K562 (cell line): Measurements from ENCODE around the gene KCND1. TPM values are rescaled to one million over a fixed set of nuclear protein-coding genes. Genes with fewer than 3 reads are reported as not detected.

Experiments used
- BRCA1 ChIP-seq, 2 experiments: fragments of 450-650 bp in 1 of 2; sonication (generic) in 1 of 2; formaldehyde crosslinking in 1 of 2; IDR thresholded peaks; 2 replicates each; pipeline versions ENCODE4 v1.5.0 to v1.6.1; 2017 to 2020; ENCODE audit warnings: mild to moderate bottlenecking in 1 of 2, missing genetic modification reagents in 1 of 2
- BRD4 ChIP-seq: fragments of 200-600 bp; sonication (generic); IDR thresholded peaks from 2 replicates; pipeline ENCODE4 v1.6.1; 2017; ENCODE audit warnings: inconsistent platforms
- CBFB ChIP-seq: sonication (generic); formaldehyde crosslinking; IDR thresholded peaks from 2 replicates; pipeline ENCODE4 v1.4.0; 2020; ENCODE audit warnings: mild to moderate bottlenecking, missing genetic modification reagents
- CBX8 ChIP-seq: fragments of 200-600 bp; sonication (generic); IDR thresholded peaks from 2 replicates; pipeline ENCODE4 v1.6.1; 2012; ENCODE audit warnings: borderline replicate concordance, mixed run types, low read depth, mild to moderate bottlenecking, moderate library complexity, mixed read lengths, low read length, control low read depth, inconsistent platforms; ENCODE audit not compliant: poor library complexity, severe bottlenecking; ENCODE audit errors: extremely low read depth
- KDM1A ChIP-seq, 2 experiments: fragments of 450-650 bp; IDR thresholded peaks; 2 replicates each; pipeline ENCODE4 v1.6.1; 2016; ENCODE audit warnings: mild to moderate bottlenecking in 2 of 2
- KLF16 ChIP-seq: IDR thresholded peaks from 2 replicates; pipeline ENCODE4 v1.6.1; 2016; ENCODE audit warnings: antibody characterized with exemption
- NEUROD1 ChIP-seq: fragments of 150-350 bp; IDR thresholded peaks from 2 replicates; pipeline ENCODE4 v1.6.1; 2014; ENCODE audit warnings: borderline replicate concordance, low read length, low read depth; ENCODE audit not compliant: partially characterized antibody
- NFXL1 ChIP-seq: fragments of 450-650 bp; formaldehyde crosslinking; IDR thresholded peaks from 2 replicates; pipeline ENCODE4 v1.4.0; 2021; ENCODE audit warnings: mild to moderate bottlenecking
- NRF1 ChIP-seq, 2 experiments: fragments of 450-650 bp; IDR thresholded peaks in 1 of 2; conservative IDR thresholded peaks in 1 of 2; 2 replicates each; pipeline ENCODE4 v1.6.1; 2014; ENCODE audit warnings: mild to moderate bottlenecking in 2 of 2
- RBFOX2 ChIP-seq: fragments of 200-400 bp; formaldehyde crosslinking; IDR thresholded peaks from 2 replicates; pipeline ENCODE4 v1.6.1; 2017; ENCODE audit warnings: low read depth, mild to moderate bottlenecking, low read length, moderate library complexity
- SOX6 ChIP-seq: fragments of 450-650 bp; IDR thresholded peaks from 2 replicates; pipeline ENCODE4 v1.6.1; 2014; ENCODE audit warnings: mild to moderate bottlenecking
- TBL1XR1 ChIP-seq, 2 experiments: IDR thresholded peaks; 2 replicates each; pipeline ENCODE4 v1.6.1; 2012; ENCODE audit warnings: improper control_type of control experiment in 2 of 2, low read length in 2 of 2, mild to moderate bottlenecking in 1 of 2
- THRB ChIP-seq: fragments of 450-650 bp; formaldehyde crosslinking; conservative IDR thresholded peaks from 2 replicates; pipeline ENCODE4 v1.4.0; 2022; ENCODE audit warnings: mild to moderate bottlenecking, missing genetic modification characterization
- ZNF212 ChIP-seq: fragments of 450-650 bp; formaldehyde crosslinking; IDR thresholded peaks from 2 replicates; pipeline ENCODE4 v1.4.0; 2020; ENCODE audit warnings: mild to moderate bottlenecking
- ZNF224 ChIP-seq: sonication (generic); formaldehyde crosslinking; IDR thresholded peaks from 2 replicates; pipeline ENCODE4 v1.8.0; 2022; ENCODE audit warnings: mild to moderate bottlenecking, missing genetic modification reagents
- ZNF263 ChIP-seq: sonication (generic); formaldehyde crosslinking; IDR thresholded peaks from 2 replicates; pipeline ENCODE4 v1.8.0; 2022; ENCODE audit warnings: mild to moderate bottlenecking, missing genetic modification reagents, borderline replicate concordance
- ZNF408 ChIP-seq: fragments of 250-450 bp; sonication (Bioruptor Pico); IDR thresholded peaks from 2 replicates; pipeline ENCODE4 v1.4.0; 2020; ENCODE audit warnings: low read depth, mild to moderate bottlenecking, moderate library complexity
- ZNF436 ChIP-seq: fragments of 250-450, 450-650 bp; sonication (Bioruptor Pico); formaldehyde crosslinking; IDR thresholded peaks from 2 replicates; pipeline ENCODE4 v1.7.0; 2020; ENCODE audit warnings: mild to moderate bottlenecking
- ZNF551 ChIP-seq: fragments of 250-450 bp; sonication (Bioruptor Pico); IDR thresholded peaks from 2 replicates; pipeline ENCODE4 v1.5.0; 2021; ENCODE audit warnings: mild to moderate bottlenecking, moderate library complexity
- ZNF830 ChIP-seq: fragments of 250-450 bp; sonication (Bioruptor Pico); IDR thresholded peaks from 2 replicates; pipeline ENCODE4 v1.5.0; 2021; ENCODE audit warnings: mild to moderate bottlenecking
- polyA plus RNA-seq, 8 experiments: library from polyadenylated mRNA; depleted of rRNA in 4 of 8; stranded (reverse) in 5 of 8; unstranded in 3 of 8; fragments of >200 nt; fragmentation: Nextera tagmentation in 2 of 8; fragmentation: Illumina TruSeq in 1 of 8; extraction: Ambion mirVana in 2 of 8; extraction: Trizol in 1 of 8; gene quantifications; 2 replicates each; pipeline versions ENCODE4 v1.2.1 to v1.2.3, GENCODE V29; 2011 to 2014; ENCODE audit warnings: inconsistent platforms in 1 of 8, missing spikeins in 1 of 8
- total RNA-seq, 7 experiments: library from RNA; depleted of rRNA in 6 of 7; stranded (reverse); fragments of >200 nt in 6 of 7; fragmentation: Illumina TruSeq in 2 of 7; extraction: Trizol in 2 of 7; gene quantifications; 2 replicates each; pipeline versions ENCODE4 v1.2.1 to v1.2.3, GENCODE V29; 2011 to 2021; ENCODE audit warnings: low replicate concordance in 1 of 7
- TF ChIP-seq, protein P1 (sequence below): fragments of 250-450 bp; sonication (Bioruptor Pico); IDR thresholded peaks from 2 replicates; pipeline ENCODE4 v1.4.0; 2020
- TF ChIP-seq, protein P2 (sequence below): sonication (generic); formaldehyde crosslinking; IDR thresholded peaks from 2 replicates; pipeline ENCODE4 v1.8.1; 2022; ENCODE audit warnings: missing genetic modification reagents

Gene KCND1
- total and polyA plus RNA-seq, 9 of the 15 experiments (the other 6 are each of a cell fraction or from before 2014, with no cell fraction given): 0.06 to 0.83 (median 0.39) TPM; not detected in 1

DNA sequence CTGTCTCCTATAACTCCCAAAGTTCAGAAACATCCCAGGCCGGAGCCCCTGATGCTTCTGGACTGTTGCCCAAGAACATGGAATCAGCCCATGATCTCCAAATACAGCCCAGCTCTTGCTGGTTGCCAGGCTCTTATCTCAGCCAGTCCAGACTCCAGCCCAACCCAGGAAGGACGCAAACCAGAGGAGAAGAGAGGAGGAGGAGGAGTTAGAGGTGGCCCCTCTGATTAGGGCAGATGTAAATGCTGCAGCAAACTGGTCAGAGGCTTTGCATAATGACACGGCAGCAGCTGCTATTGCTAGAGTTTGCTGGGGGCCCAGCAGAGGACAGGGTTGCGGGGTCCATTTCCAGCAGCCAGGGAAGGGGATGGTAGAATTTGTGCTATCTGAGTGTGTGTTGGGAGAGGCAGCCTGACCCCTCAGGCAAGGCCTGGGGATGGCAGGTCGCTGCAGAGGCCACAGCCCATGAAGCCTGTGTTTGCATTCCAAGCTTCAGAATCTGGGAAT lies 10.0 kb downstream of the KCND1 start (continued):
- TF ChIP-seq SOX6 (peak; percentile 70; the same call in 1 of the 2 replicates), CBX8 (no peak), ZNF408 (no peak), ZNF212 (no peak), ZNF551 (CRISPR knock-in tag) (no peak), THRB (no peak), KLF16 (peak; percentile 75), ZNF830 (CRISPR knock-in tag) (no peak), NFXL1 (CRISPR knock-in tag) (no peak), KDM1A (IDR thresholded peaks at IDR 0.05) (peak in 1 of 2 experiments; percentile 25; a peak in 2 of 4 replicates), CBFB (CRISPR knock-in tag) (no peak), ZNF263 (peak; percentile 26; the same call in 1 of the 2 replicates), ZNF436 (CRISPR knock-in tag) (no peak), NEUROD1 (peak; percentile 77), BRCA1 (IDR thresholded peaks at IDR 0.05) (no peak), BRCA1 (CRISPR knock-in tag; IDR thresholded peaks at IDR 0.05) (no peak), RBFOX2 (peak; percentile 47; the same call in 1 of the 2 replicates), ZNF224 (no peak), NRF1 (conservative IDR thresholded peaks at IDR 0.05 in 1 of 2, IDR thresholded peaks at IDR 0.05 in 1 of 2) (peak in 1 of 2 experiments; percentile 44; a peak in 2 of 4 replicates), TBL1XR1 (IDR thresholded peaks at IDR 0.05; ENCODE audit: low read length in 2 of 2) (peak in 1 of 2 experiments; percentile 73; a peak in 1 of 4 replicates), BRD4 (no peak)
- TF ChIP-seq, protein P1, sequence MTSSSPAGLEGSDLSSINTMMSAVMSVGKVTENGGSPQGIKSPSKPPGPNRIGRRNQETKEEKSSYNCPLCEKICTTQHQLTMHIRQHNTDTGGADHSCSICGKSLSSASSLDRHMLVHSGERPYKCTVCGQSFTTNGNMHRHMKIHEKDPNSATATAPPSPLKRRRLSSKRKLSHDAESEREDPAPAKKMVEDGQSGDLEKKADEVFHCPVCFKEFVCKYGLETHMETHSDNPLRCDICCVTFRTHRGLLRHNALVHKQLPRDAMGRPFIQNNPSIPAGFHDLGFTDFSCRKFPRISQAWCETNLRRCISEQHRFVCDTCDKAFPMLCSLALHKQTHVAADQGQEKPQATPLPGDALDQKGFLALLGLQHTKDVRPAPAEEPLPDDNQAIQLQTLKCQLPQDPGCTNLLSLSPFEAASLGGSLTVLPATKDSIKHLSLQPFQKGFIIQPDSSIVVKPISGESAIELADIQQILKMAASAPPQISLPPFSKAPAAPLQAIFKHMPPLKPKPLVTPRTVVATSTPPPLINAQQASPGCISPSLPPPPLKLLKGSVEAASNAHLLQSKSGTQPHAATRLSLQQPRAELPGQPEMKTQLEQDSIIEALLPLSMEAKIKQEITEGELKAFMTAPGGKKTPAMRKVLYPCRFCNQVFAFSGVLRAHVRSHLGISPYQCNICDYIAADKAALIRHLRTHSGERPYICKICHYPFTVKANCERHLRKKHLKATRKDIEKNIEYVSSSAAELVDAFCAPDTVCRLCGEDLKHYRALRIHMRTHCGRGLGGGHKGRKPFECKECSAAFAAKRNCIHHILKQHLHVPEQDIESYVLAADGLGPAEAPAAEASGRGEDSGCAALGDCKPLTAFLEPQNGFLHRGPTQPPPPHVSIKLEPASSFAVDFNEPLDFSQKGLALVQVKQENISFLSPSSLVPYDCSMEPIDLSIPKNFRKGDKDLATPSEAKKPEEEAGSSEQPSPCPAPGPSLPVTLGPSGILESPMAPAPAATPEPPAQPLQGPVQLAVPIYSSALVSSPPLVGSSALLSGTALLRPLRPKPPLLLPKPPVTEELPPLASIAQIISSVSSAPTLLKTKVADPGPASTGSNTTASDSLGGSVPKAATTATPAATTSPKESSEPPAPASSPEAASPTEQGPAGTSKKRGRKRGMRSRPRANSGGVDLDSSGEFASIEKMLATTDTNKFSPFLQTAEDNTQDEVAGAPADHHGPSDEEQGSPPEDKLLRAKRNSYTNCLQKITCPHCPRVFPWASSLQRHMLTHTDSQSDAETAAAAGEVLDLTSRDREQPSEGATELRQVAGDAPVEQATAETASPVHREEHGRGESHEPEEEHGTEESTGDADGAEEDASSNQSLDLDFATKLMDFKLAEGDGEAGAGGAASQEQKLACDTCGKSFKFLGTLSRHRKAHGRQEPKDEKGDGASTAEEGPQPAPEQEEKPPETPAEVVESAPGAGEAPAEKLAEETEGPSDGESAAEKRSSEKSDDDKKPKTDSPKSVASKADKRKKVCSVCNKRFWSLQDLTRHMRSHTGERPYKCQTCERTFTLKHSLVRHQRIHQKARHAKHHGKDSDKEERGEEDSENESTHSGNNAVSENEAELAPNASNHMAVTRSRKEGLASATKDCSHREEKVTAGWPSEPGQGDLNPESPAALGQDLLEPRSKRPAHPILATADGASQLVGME (CRISPR knock-in tag): no peak
- TF ChIP-seq, protein P2, sequence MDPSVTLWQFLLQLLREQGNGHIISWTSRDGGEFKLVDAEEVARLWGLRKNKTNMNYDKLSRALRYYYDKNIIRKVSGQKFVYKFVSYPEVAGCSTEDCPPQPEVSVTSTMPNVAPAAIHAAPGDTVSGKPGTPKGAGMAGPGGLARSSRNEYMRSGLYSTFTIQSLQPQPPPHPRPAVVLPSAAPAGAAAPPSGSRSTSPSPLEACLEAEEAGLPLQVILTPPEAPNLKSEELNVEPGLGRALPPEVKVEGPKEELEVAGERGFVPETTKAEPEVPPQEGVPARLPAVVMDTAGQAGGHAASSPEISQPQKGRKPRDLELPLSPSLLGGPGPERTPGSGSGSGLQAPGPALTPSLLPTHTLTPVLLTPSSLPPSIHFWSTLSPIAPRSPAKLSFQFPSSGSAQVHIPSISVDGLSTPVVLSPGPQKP (CRISPR knock-in tag): no peak
